ENCODE results near the gene ZNF182. TPM values are rescaled to one million over a fixed set of nuclear protein-coding genes. Genes with fewer than 3 reads are reported as not detected.
A peak's percentile ranks its signal among the peaks of the same experiment; 100 is the strongest.
"Not testable (repeated sequence)": the region's sequence is repeated elsewhere in the genome, so short reads cannot be mapped to it uniquely, and the experiment has no call there.

Gene ZNF182
- total RNA-seq, 2 donors from 2014 or later, result 7.2 to 14.0 TPM

- H3K9me3 Mint-ChIP-seq; H3K27ac Mint-ChIP-seq; ATAC-seq; DNase-seq (ENCODE audit: low spot score in 2 of 2); H3K36me3 Mint-ChIP-seq: not testable (repeated sequence)
These were observed 5.7 kb upstream of the ZNF182 start for GRCh38 chrX:48009445-48009960.

GRCh38 chrX:48006688-48007087 lies 2.9 kb upstream of the ZNF182 start, which contains the start of gene SPACA5:
TSS of gene SPACA5 (plus strand) at chrX:48006988. CDS start at chrX:48007803, 815 bp downstream.
- H3K9me3 Mint-ChIP-seq; ATAC-seq; H3K27ac Mint-ChIP-seq; DNase-seq (ENCODE audit: low spot score in 2 of 2): not testable (repeated sequence)
- peaks cover 9 to 13% of the 10 kb centered on the region in 2 donors for H3K36me3 Mint-ChIP-seq

DNA sequence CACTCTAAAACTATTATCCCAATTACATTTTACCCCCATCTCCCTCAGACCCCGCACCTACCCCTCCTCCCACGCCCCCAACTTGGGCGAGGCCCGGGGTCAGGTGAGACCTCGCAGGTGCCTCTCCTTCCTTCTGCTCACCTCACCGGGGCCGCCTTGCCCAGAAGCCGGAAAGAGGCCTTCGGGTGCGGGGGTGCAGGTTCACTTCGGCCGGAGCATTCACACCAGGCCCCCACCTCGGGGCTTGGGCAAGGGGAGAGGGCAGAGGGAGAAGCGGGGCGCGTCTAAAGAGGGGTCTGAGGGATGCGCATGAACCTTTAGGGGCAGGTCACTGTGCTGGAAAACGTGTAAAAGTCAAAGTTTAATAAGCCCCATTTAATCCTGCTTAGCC lies 427 bp downstream of the ZNF182 start:
- Mint-ChIP-seq H3K9me3 (no peaks in the 10 kb centered on the region), H3K27ac (peak overlapping the region; percentile 95 to 99), H3K36me3 (peaks cover 13 to 18% of the 10 kb centered on the region in 2 donors)
- DNase-seq (ENCODE audit: low spot score in 2 of 2) (peak in 1 of 2 donors; percentile 12), ATAC-seq (peak; percentile 18 to 23)

- ATAC-seq (no peak), DNase-seq (ENCODE audit: low spot score in 2 of 2) (no peak)
- Mint-ChIP-seq H3K27ac (peak overlapping the region in 1 of 2 donors; percentile 95), H3K36me3 (peaks cover 13 to 18% of the 10 kb centered on the region in 2 donors), H3K9me3 (no peaks in the 10 kb centered on the region)
These were observed 860 bp downstream of the ZNF182 start for GRCh38 chrX:48002929-48003328.

GRCh38 chrX:48002319-48002718 lies 1.5 kb downstream of the ZNF182 start:
- peaks cover 13 to 18% of the 10 kb centered on the region in 2 donors for H3K36me3 Mint-ChIP-seq
- H3K27ac Mint-ChIP-seq, result no peak overlapping the region
- ATAC-seq (no peak), DNase-seq (ENCODE audit: low spot score in 2 of 2) (no peak)
- no peaks in the 10 kb centered on the region for H3K9me3 Mint-ChIP-seq

- Mint-ChIP-seq H3K9me3 (no peaks in the 10 kb centered on the region), H3K36me3 (peaks cover 13 to 28% of the 10 kb centered on the region in 2 donors), H3K27ac (no peak overlapping the region)
- DNase-seq (ENCODE audit: low spot score in 2 of 2) (no peak), ATAC-seq (no peak)
These were observed 2.5 kb downstream of the ZNF182 start for GRCh38 chrX:48001260-48001659.

DNA sequence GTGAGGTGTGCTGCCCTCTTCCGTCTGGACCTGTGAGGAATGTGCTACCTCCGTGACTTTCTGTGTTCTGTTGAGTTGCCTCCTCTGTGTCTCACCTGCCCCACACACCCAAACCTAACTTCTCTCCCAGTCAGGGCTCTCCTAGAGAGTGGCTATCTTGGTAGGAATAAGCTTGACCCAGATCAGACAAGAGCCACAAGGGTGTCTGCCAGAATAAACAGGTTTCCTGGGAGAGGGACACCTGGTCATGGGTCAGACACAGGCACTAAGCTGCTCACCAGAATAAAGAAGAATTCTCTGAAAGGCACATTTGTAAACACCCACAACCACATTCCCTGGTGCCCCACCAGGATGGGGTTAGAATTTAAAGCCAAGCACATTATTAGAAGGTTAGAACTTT lies 11.1 kb downstream of the ZNF182 start:
- DNase-seq (ENCODE audit: low spot score in 2 of 2), result no peak
- H3K36me3 Mint-ChIP-seq, result peaks cover 13 to 74% of the 10 kb centered on the region in 2 donors
- H3K27ac Mint-ChIP-seq, result peak overlapping the region; percentile 50 to 83

GRCh38 chrX:47992095-47992380 lies 11.8 kb downstream of the ZNF182 start:
- Mint-ChIP-seq H3K27ac (peak overlapping the region in 1 of 2 donors; percentile 83), H3K36me3 (peaks cover 19 to 77% of the 10 kb centered on the region in 2 donors), H3K9me3 (peaks cover 0 to 4% of the 10 kb centered on the region in 2 donors)
- DNase-seq (ENCODE audit: low spot score in 2 of 2) (no peak), ATAC-seq (no peak)

More for the DNA sequence above, 11.1 kb downstream of the ZNF182 start:
- H3K9me3 Mint-ChIP-seq, result peaks cover 0 to 4% of the 10 kb centered on the region in 2 donors
- ATAC-seq, result no peak

DNA sequence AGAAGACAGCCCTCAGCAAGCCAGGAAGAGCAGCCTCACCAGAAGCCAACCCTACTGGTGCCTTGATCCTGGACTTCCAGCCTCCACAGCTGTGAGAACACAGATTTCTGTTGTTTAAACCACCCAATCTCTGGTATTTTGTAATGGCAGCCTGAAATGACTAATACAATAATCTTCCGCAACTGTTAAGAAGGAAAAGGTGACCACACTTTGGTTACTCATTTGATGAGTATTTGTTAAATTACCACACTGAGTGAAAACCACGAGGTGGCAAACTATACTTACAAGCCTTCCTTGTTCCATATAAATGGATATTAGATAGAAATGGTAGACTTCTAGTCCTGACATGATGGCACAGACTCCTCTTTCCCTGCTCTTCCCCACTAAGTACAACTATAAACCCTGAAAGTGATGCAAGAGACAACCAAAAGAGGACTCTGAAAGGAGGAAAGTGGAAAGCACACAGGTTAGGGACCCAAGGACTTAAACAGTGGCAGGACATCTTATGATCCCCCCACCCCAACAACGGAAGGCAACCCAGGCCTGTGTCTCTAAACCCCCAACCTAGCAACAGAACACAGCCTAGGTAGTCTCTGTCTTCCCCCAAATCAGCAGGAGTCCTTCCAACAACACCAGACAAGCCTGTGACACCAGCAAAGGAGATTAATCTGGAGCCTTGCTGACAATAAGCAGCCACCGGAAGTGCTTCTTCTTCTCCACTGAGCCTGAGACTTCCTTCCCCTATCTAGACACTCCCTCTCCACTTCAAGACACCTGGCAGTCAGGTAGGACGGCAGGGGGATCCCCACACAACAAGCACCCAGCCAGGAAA lies 12.3 kb downstream of the ZNF182 start:
- Mint-ChIP-seq H3K36me3 (peaks cover 22 to 77% of the 10 kb centered on the region in 2 donors), H3K27ac (peak overlapping the region; percentile 81 to 83), H3K9me3 (peaks cover 0 to 5% of the 10 kb centered on the region in 2 donors)
- peak; percentile 89 to 90 for ATAC-seq
- DNase-seq (ENCODE audit: low spot score in 2 of 2), result no peak

- no peak for ATAC-seq
- DNase-seq (ENCODE audit: low spot score in 2 of 2), result no peak
- Mint-ChIP-seq H3K27ac (no peak overlapping the region), H3K36me3 (peaks cover 57 to 79% of the 10 kb centered on the region in 2 donors), H3K9me3 (peaks cover 33 to 36% of the 10 kb centered on the region in 2 donors)
These were observed 27.3 kb downstream of the ZNF182 start for GRCh38 chrX:47976254-47977151.

DNA sequence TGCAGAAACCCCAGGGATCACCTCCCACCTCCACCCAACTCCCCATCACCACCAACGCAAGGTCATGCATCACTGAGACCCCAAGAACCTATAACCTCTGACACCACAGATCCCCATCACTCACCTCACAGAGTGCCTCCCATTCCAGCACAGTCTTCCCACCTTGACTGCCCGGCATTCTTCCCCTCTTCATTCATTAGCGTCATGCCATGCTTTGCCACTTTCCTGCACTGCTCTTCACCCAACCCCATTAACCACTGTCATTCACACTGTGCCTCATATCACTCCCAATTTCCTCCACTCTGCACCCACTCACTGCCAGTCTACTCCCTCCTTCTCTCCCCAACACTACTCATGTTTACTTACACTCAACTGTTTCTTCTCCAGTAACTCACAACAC lies 30.6 kb downstream of the ZNF182 start:
- Mint-ChIP-seq H3K9me3 (peaks cover 33 to 34% of the 10 kb centered on the region in 2 donors), H3K27ac (peak overlapping the region in 1 of 2 donors; percentile 33), H3K36me3 (peaks cover 45 to 56% of the 10 kb centered on the region in 2 donors)
- DNase-seq (ENCODE audit: low spot score in 2 of 2) (no peak), ATAC-seq (no peak)

GRCh38 chrX:47965526-47965925 lies 38.3 kb downstream of the ZNF182 start:
- peaks cover 4 to 19% of the 10 kb centered on the region in 2 donors for H3K36me3 Mint-ChIP-seq
- peaks cover 9 to 16% of the 10 kb centered on the region in 2 donors for H3K9me3 Mint-ChIP-seq

DNA sequence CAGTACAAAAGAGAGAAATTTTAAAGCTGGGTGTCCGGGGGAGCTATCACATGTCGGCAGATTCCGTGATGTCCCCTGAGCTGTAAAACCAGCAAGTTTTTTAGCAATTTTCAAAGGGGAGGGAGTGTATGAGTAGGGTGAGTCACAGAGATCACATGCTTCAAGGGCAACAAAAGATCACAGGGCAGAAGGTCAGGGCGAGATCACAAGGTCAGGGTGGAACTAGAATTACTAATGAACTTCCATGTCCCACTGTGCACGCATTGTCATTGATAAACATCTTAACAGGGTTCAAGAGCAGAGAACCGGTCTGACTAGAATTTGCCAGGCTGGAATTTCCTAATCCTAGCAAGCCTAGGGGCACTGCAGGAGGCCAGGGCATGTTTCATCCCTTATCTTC lies 42.0 kb downstream of the ZNF182 start:
- ATAC-seq; H3K9me3 Mint-ChIP-seq; H3K27ac Mint-ChIP-seq; DNase-seq (ENCODE audit: low spot score in 2 of 2): not testable (repeated sequence)
- peaks cover 0 to 11% of the 10 kb centered on the region in 2 donors for H3K36me3 Mint-ChIP-seq

More at GRCh38 chrX:47965526-47965925, 38.3 kb downstream of the ZNF182 start:
- not testable (repeated sequence) for DNase-seq (ENCODE audit: low spot score in 2 of 2); ATAC-seq; H3K27ac Mint-ChIP-seq

DNA sequence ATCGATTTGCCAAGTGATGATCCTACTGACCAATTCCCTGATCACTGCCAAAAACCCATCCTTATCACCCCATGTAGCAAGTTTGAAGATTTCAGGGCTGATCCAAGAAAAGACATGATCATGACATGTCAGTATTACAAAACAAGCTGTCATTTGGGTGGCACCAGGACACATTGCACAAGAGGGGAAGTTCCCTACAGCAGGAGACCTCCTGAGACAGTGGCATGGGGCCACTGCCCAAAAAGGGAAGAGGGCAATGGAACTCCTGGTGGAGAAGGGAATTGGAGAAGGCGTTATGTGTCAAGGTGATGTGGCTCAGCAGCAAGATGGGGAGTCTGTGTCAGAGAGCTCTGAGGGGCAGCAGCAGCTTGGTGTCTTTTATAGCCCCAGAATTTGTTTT lies 43.4 kb downstream of the ZNF182 start:
- H3K36me3 Mint-ChIP-seq, result peaks cover 0 to 11% of the 10 kb centered on the region in 2 donors
- H3K27ac Mint-ChIP-seq, result no peak overlapping the region
- peaks cover 0 to 6% of the 10 kb centered on the region in 2 donors for H3K9me3 Mint-ChIP-seq
- no peak for DNase-seq (ENCODE audit: low spot score in 2 of 2)
- no peak for ATAC-seq

DNA sequence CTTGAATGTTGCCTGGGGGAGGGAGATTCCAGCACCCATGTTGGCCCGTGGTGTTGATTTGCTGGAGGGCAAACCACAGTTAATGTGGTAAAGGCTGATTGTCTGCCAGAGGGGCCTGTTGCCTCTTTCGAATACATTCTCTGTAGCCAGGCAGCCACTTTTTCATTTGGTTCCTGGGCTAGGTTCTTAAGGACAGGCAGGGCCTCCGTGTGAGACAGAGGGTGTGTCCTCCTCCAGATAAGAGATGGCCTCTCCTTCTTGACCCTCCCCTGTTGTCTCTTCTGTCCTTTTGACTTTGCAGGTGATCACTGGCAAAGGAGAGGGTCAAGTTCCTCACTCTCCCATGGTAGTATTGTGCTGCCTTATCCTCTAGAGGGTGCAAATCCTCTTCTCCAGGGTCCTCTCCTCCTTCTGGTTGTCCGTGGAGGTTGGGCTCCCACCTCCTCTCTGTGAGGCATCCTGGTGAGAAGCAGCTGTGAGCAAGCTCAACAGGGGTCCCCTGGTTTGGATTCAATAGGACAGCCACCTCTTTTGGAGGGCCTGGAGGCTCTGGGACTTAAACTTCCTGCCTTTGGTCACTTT lies 44.9 kb downstream of the ZNF182 start:
- peak in 1 of 2 donors; percentile 13 for DNase-seq (ENCODE audit: low spot score in 2 of 2)
- H3K27ac Mint-ChIP-seq, result no peak overlapping the region
- ATAC-seq, result peak; percentile 71 to 74
- H3K36me3 Mint-ChIP-seq, result no peaks in the 10 kb centered on the region
- H3K9me3 Mint-ChIP-seq, result no peaks in the 10 kb centered on the region

DNA sequence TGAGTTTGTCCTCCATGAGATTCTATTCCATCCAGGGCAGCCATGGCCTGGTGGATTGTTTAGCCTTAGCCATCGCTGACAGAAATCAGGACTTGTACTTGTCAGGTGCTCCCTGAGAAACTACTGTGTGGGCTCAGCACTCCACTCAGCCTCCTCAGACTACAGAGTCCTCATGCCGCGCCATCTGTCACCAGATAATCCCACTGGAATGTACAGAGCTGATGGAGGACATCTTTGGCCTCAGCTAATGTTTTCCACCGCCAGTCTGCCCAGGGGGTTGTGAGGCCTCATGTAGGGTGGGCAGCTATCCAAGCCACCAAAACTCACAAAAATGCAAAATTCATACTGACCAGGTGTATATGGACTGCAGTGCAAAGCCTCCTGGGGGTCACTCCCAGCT lies 45.6 kb downstream of the ZNF182 start:
- H3K27ac Mint-ChIP-seq; H3K36me3 Mint-ChIP-seq; DNase-seq (ENCODE audit: low spot score in 2 of 2); H3K9me3 Mint-ChIP-seq; ATAC-seq: not testable (repeated sequence)
